ENCODE data around the gene CGB5. TPM values are rescaled to one million over a fixed set of nuclear protein-coding genes. Genes with fewer than 3 reads are reported as not detected.
"Not testable (repeated sequence)": the region's sequence is repeated elsewhere in the genome, so short reads cannot be mapped to it uniquely, and the experiment has no call there.

The CGB5 gene
- total and polyA plus RNA-seq, 9 of the 15 experiments (the other 6 are each of a cell fraction or from before 2014, with no cell fraction given) = not detected

DNA sequence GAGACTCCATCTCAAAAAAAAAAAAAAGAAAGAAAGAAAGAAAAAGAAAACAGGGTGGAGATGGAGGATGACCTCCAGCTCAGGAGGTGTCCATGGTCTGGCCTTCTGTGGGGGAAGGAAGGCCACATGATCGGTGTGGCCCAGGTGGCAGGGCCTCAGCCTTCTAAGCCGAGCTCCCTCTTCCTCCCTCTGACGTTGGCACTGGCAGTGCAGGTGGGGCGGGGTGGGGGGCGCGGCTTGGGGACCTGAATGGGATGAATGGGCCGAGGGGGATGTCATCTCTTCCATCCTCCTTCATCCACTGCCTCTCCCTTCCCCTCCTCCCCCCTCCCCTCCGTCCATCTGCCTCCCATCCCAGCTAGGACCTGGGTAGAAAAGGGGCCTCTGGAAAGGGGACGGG is 3.9 kb upstream of the CGB5 start:
- H3K4me3 ChIP-seq; H3K27me3 ChIP-seq (ENCODE audit: control insufficient read depth in 2 of 2, insufficient read depth in 2 of 2, low read length in 2 of 2); H4K20me1 ChIP-seq (replicated peaks; ENCODE audit: control insufficient read depth, insufficient read depth, low read length); in situ Hi-C loops (cut with MboI); H3K79me2 ChIP-seq (ENCODE audit: control insufficient read depth, insufficient read depth, low read length); intact Hi-C loops (cut with micrococcal nuclease); CTCF ChIA-PET (ENCODE audit: low intra/inter-chr PET ratio); FAIRE-seq; H3K4me1 ChIP-seq (replicated peaks in 1 of 2; ENCODE audit: control insufficient read depth in 2 of 2, insufficient read depth in 2 of 2, low read length in 2 of 2); H2AFZ ChIP-seq (ENCODE audit: low read depth, low read length); BruUV-seq (replicated peaks); H3K27ac ChIP-seq (ENCODE audit: extremely low read depth, low read depth, low read length); H3K4me2 ChIP-seq (ENCODE audit: insufficient read depth, low read length); ATAC-seq; H3K9me3 ChIP-seq (replicated peaks; ENCODE audit: control insufficient read depth, insufficient read depth, low read depth, low read length); DNase-seq (ENCODE audit: extremely low read depth in 1 of 4, low spot score in 3 of 4); POLR2A ChIA-PET; H3K9me1 ChIP-seq (ENCODE audit: control insufficient read depth, insufficient read depth, low read length); H3K9ac ChIP-seq (ENCODE audit: insufficient read depth in 1 of 2, low read depth in 2 of 2, low read length in 2 of 2); H3K36me3 ChIP-seq (ENCODE audit: control insufficient read depth, insufficient read depth, low read length): not testable (repeated sequence)
- WGBS (ENCODE audit: insufficient coverage, low coverage, missing lambda C conversion rate) = 0% methylated on average over 1 of the region's 9 CpGs

- Histone ChIP-seq H3K9me3 (replicated peaks; ENCODE audit: control insufficient read depth, insufficient read depth, low read depth, low read length) (no peaks in the 10 kb centered on the region), H3K9me1 (ENCODE audit: control insufficient read depth, insufficient read depth, low read length) (no peaks in the 10 kb centered on the region), H3K27me3 (ENCODE audit: control insufficient read depth in 2 of 2, insufficient read depth in 2 of 2, low read length in 2 of 2) (no peaks in the 10 kb centered on the region; a peak in 1 of 5 replicates), H3K36me3 (ENCODE audit: control insufficient read depth, insufficient read depth, low read length) (no peaks in the 10 kb centered on the region), H3K9ac (ENCODE audit: insufficient read depth in 1 of 2, low read depth in 2 of 2, low read length in 2 of 2) (peak overlapping the region in 1 of 2 experiments; percentile 26; a peak in 1 of 4 replicates), H2AFZ (ENCODE audit: low read depth, low read length) (no peak overlapping the region), H3K4me2 (ENCODE audit: insufficient read depth, low read length) (no peak overlapping the region), H3K4me3 (no peak overlapping the region), H3K4me1 (replicated peaks in 1 of 2; ENCODE audit: control insufficient read depth in 2 of 2, insufficient read depth in 2 of 2, low read length in 2 of 2) (peaks cover 0 to 7% of the 10 kb centered on the region in 2 experiments; a peak in 2 of 5 replicates), H3K27ac (ENCODE audit: extremely low read depth, low read depth, low read length) (no peak overlapping the region), H3K79me2 (ENCODE audit: control insufficient read depth, insufficient read depth, low read length) (no peaks in the 10 kb centered on the region), H4K20me1 (replicated peaks; ENCODE audit: control insufficient read depth, insufficient read depth, low read length) (no peaks in the 10 kb centered on the region)
- DNase-seq (ENCODE audit: extremely low read depth in 1 of 4, low spot score in 3 of 4) = no peak
- no peak for TF ChIP-seq ZNF165 (CRISPR knock-in tag; IDR thresholded peaks at IDR 0.05; ENCODE audit: borderline replicate concordance)
- TF ChIP-seq CBFA2T2 (conservative IDR thresholded peaks at IDR 0.05) = no peak
- TF ChIP-seq HMG20A (CRISPR knock-in tag; conservative IDR thresholded peaks at IDR 0.05) = no peak
- no peak for TF ChIP-seq CBX5 (IDR thresholded peaks at IDR 0.05; ENCODE audit: borderline replicate concordance, low read depth)
- TF ChIP-seq NFATC3 (IDR thresholded peaks at IDR 0.05) = no peak
- no peak for TF ChIP-seq NCOA6 (IDR thresholded peaks at IDR 0.05)
- TF ChIP-seq, protein P1, sequence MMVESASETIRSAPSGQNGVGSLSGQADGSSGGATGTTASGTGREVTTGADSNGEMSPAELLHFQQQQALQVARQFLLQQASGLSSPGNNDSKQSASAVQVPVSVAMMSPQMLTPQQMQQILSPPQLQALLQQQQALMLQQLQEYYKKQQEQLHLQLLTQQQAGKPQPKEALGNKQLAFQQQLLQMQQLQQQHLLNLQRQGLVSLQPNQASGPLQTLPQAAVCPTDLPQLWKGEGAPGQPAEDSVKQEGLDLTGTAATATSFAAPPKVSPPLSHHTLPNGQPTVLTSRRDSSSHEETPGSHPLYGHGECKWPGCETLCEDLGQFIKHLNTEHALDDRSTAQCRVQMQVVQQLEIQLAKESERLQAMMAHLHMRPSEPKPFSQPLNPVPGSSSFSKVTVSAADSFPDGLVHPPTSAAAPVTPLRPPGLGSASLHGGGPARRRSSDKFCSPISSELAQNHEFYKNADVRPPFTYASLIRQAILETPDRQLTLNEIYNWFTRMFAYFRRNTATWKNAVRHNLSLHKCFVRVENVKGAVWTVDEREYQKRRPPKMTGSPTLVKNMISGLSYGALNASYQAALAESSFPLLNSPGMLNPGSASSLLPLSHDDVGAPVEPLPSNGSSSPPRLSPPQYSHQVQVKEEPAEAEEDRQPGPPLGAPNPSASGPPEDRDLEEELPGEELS (CRISPR knock-in tag; IDR thresholded peaks at IDR 0.05; ENCODE audit: borderline replicate concordance) = no peak
- no peak for TF ChIP-seq CREB3L1 (IDR thresholded peaks at IDR 0.05; ENCODE audit: borderline replicate concordance, low read depth)
- no peak for TF ChIP-seq MEF2D (tag; conservative IDR thresholded peaks at IDR 0.05; ENCODE audit: low read depth)
- no peak for TF ChIP-seq DACH1 (IDR thresholded peaks at IDR 0.05; ENCODE audit: partially characterized antibody)
- TF ChIP-seq EGR1 (conservative IDR thresholded peaks at IDR 0.05) = no peak
- TF ChIP-seq EP300 (IDR thresholded peaks at IDR 0.05; ENCODE audit: low read length) = no peak
- no peak for TF ChIP-seq ZNF644 (tag; IDR thresholded peaks at IDR 0.05; ENCODE audit: low read depth)
- no peak for TF ChIP-seq ZBTB17 (CRISPR knock-in tag; IDR thresholded peaks at IDR 0.05)
- no peak for TF ChIP-seq TCF3 (CRISPR knock-in tag; IDR thresholded peaks at IDR 0.05)
- in situ Hi-C loops (cut with MboI) = no loop called here
- WGBS (ENCODE audit: insufficient coverage, low coverage, missing lambda C conversion rate) = 5% methylated on average over 17 of the region's 17 CpGs
- no TSS peak for BruUV-seq (replicated peaks)
- ChIA-PET POLR2A (no interaction called here), CTCF (ENCODE audit: low intra/inter-chr PET ratio) (no interaction called here)
- ATAC-seq = no peak
- no peak for FAIRE-seq
- intact Hi-C loops (cut with micrococcal nuclease) = no loop called here
Measured at GRCh38 chr19:49042177-49042576, 1.5 kb upstream of the CGB5 start.

All from K562 (cell line).